Upper lobe of left lung (tissue), 4 donors: ENCODE data around the gene IRF5.

ENCODE experiments used
- CTCF ChIP-seq, 6 experiments: fragments of 450-650 bp in 4 of 6; fragments of 200-600 bp in 2 of 6; sonication (generic) in 2 of 6; IDR thresholded peaks; one replicate each; pipeline ENCODE4 v1.5.1; 2016 to 2019; ENCODE audit warnings: antibody characterized with exemption in 6 of 6
- POLR2A ChIP-seq, 4 donors: fragments of 450-650 bp; IDR thresholded peaks; one replicate each; pipeline ENCODE4 v1.5.1; 2016 to 2017; ENCODE audit warnings: antibody characterized with exemption in 4 of 4, mild to moderate bottlenecking in 2 of 4

DNA sequence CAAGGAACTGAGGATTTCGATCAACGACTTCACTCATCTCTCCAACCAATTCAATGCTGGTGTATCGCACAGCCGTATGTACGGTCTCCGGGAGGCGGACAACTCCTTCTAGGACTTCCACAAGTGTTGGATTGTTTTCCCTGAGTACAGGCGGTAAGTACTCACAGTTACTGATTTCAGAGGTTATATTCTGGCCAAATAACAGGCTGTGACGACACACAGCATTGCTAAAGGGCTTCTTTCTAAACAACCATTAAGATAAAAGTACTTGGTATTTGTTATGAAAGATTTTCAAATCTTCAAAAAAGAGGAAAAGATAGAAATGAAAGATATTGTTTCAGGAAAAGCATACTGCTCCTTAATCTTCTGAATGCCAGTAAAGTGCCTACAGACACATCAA is 52.2 kb downstream of the IRF5 start:
- TF ChIP-seq CTCF (IDR thresholded peaks at IDR 0.05): no peak
- no peak for TF ChIP-seq POLR2A (IDR thresholded peaks at IDR 0.05)
